HepG2 (cell line): ENCODE results near the gene DQX1. TPM values are rescaled to one million over a fixed set of nuclear protein-coding genes. Genes with fewer than 3 reads are reported as not detected.

Experiments
- CSRNP2 ChIP-seq: sonication (generic); formaldehyde crosslinking; conservative IDR thresholded peaks from 2 replicates; pipeline ENCODE4 v1.8.0; 2022; ENCODE audit warnings: low read depth, missing genetic modification reagents
- GATAD2A ChIP-seq: IDR thresholded peaks from 2 replicates; pipeline ENCODE4 v1.6.1; 2016
- MAFK ChIP-seq, 2 experiments: IDR thresholded peaks in 1 of 2; conservative IDR thresholded peaks in 1 of 2; 2 replicates each; pipeline ENCODE4 v1.6.1; 2011; ENCODE audit warnings: improper control_type of control experiment in 2 of 2, low read length in 2 of 2
- MAZ ChIP-seq, 2 experiments: sonication (generic) in 1 of 2; formaldehyde crosslinking in 1 of 2; IDR thresholded peaks; 2 replicates each; pipeline versions ENCODE4 v1.5.0 to v1.6.1; 2012 to 2020; ENCODE audit warnings: low read depth in 2 of 2, mild to moderate bottlenecking in 2 of 2, borderline replicate concordance in 1 of 2, improper control_type of control experiment in 1 of 2, low read length in 1 of 2, missing genetic modification reagents in 1 of 2, moderate library complexity in 1 of 2
- RAD51 ChIP-seq: fragments of 450-650 bp; IDR thresholded peaks from 2 replicates; pipeline ENCODE4 v1.6.1; 2016; ENCODE audit warnings: borderline replicate concordance
- RFX5 ChIP-seq: IDR thresholded peaks from 2 replicates; pipeline ENCODE4 v1.6.1; 2011; ENCODE audit warnings: low read depth, low read length, improper control_type of control experiment
- SAFB2 ChIP-seq: sonication (generic); formaldehyde crosslinking; IDR thresholded peaks from 2 replicates; pipeline ENCODE4 v1.5.1; 2020; ENCODE audit warnings: missing genetic modification reagents, low read depth, mild to moderate bottlenecking, borderline replicate concordance
- SMARCE1 ChIP-seq: fragments of 450-650 bp; IDR thresholded peaks from 2 replicates; pipeline ENCODE4 v1.6.1; 2017; ENCODE audit warnings: borderline replicate concordance
- U2AF2 ChIP-seq: fragments of 200-400 bp; formaldehyde crosslinking; IDR thresholded peaks from 2 replicates; pipeline ENCODE4 v1.6.1; 2017; ENCODE audit warnings: low read depth, mild to moderate bottlenecking, low read length
- ZBTB10 ChIP-seq: sonication (generic); formaldehyde crosslinking; IDR thresholded peaks from 2 replicates; pipeline ENCODE4 v1.4.0; 2020; ENCODE audit warnings: missing genetic modification reagents, borderline replicate concordance
- ZFX ChIP-seq: sonication (generic); formaldehyde crosslinking; IDR thresholded peaks from 2 replicates; pipeline ENCODE4 v1.4.0; 2020; ENCODE audit warnings: mild to moderate bottlenecking, low read depth, missing genetic modification reagents, moderate library complexity
- ZNF101 ChIP-seq: sonication (generic); formaldehyde crosslinking; IDR thresholded peaks from 2 replicates; pipeline ENCODE4 v1.4.0; 2020; ENCODE audit warnings: mild to moderate bottlenecking, low read depth, missing genetic modification reagents, borderline replicate concordance
- ZNF777 ChIP-seq: sonication (generic); formaldehyde crosslinking; IDR thresholded peaks from 2 replicates; pipeline ENCODE4 v1.4.0; 2020; ENCODE audit warnings: missing genetic modification reagents
- ZSCAN25 ChIP-seq: sonication (generic); formaldehyde crosslinking; IDR thresholded peaks from 2 replicates; pipeline ENCODE4 v1.8.0; 2022; ENCODE audit warnings: mild to moderate bottlenecking, missing genetic modification reagents
- polyA plus RNA-seq, 8 experiments: library from polyadenylated mRNA; depleted of rRNA in 3 of 8; stranded (reverse) in 7 of 8; unstranded in 1 of 8; fragments of >200 nt; fragmentation: Illumina TruSeq in 4 of 8; extraction: Trizol in 4 of 8; gene quantifications; 2 replicates each; pipeline versions ENCODE4 v1.2.1 to v1.2.3, GENCODE V29; 2011 to 2016; ENCODE audit warnings: low read depth in 4 of 8, missing spikeins in 1 of 8, mixed read lengths in 1 of 8; ENCODE audit not compliant: insufficient read depth in 1 of 8
- total RNA-seq, 5 experiments: library from RNA; depleted of rRNA; stranded (reverse); fragments of >200 nt; fragmentation: Illumina TruSeq; extraction: Trizol; gene quantifications; 2 replicates each; pipeline ENCODE4 v1.2.3, GENCODE V29; 2016; ENCODE audit warnings: low read depth in 1 of 5
- TF ChIP-seq, protein P1 (sequence below): IDR thresholded peaks from 2 replicates; pipeline ENCODE4 v1.6.1; 2016; ENCODE audit warnings: missing compliant biosample characterization, missing genetic modification reagents, borderline replicate concordance
- TF ChIP-seq, protein P2 (sequence below): IDR thresholded peaks from 2 replicates; pipeline ENCODE4 v1.6.1; 2012; ENCODE audit warnings: low read depth, low read length, improper control_type of control experiment

The DQX1 gene
- total and polyA plus RNA-seq, 2 of the 13 experiments (the other 11 are each of a cell fraction or from before 2014, with no cell fraction given), result 27.6 to 89.8 TPM

- TF ChIP-seq ZBTB10 (CRISPR knock-in tag), result no peak
- TF ChIP-seq RFX5, result no peak
- TF ChIP-seq GATAD2A (CRISPR knock-in tag), result no peak
- peak; percentile 71 for TF ChIP-seq ZSCAN25 (CRISPR knock-in tag)
- no peak; the same call in 1 of the 2 replicates for TF ChIP-seq ZNF777 (CRISPR knock-in tag)
- no peak for TF ChIP-seq CSRNP2 (CRISPR knock-in tag)
- TF ChIP-seq SMARCE1, result no peak
- TF ChIP-seq, protein P1, sequence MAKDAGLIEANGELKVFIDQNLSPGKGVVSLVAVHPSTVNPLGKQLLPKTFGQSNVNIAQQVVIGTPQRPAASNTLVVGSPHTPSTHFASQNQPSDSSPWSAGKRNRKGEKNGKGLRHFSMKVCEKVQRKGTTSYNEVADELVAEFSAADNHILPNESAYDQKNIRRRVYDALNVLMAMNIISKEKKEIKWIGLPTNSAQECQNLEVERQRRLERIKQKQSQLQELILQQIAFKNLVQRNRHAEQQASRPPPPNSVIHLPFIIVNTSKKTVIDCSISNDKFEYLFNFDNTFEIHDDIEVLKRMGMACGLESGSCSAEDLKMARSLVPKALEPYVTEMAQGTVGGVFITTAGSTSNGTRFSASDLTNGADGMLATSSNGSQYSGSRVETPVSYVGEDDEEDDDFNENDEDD (CRISPR knock-in tag), result no peak
- TF ChIP-seq ZFX (CRISPR knock-in tag), result no peak; the same call in 1 of the 2 replicates
- no peak for TF ChIP-seq U2AF2
- TF ChIP-seq ZNF101 (CRISPR knock-in tag), result no peak
- TF ChIP-seq MAFK (conservative IDR thresholded peaks at IDR 0.05 in 1 of 2, IDR thresholded peaks at IDR 0.05 in 1 of 2; ENCODE audit: low read length in 2 of 2), result no peak
- no peak for TF ChIP-seq RAD51
- TF ChIP-seq, protein P2, sequence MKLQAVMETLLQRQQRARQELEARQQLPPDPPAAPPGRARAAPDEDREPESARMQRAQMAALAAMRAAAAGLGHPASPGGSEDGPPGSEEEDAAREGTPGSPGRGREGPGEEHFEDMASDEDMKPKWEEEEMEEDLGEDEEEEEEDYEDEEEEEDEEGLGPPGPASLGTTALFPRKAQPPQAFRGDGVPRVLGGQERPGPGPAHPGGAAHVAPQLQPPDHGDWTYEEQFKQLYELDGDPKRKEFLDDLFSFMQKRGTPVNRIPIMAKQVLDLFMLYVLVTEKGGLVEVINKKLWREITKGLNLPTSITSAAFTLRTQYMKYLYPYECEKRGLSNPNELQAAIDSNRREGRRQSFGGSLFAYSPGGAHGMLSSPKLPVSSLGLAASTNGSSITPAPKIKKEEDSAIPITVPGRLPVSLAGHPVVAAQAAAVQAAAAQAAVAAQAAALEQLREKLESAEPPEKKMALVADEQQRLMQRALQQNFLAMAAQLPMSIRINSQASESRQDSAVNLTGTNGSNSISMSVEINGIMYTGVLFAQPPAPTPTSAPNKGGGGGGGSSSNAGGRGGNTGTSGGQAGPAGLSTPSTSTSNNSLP, result no peak
- no peak for TF ChIP-seq MAZ (IDR thresholded peaks at IDR 0.05; ENCODE audit: borderline replicate concordance, low read depth, low read length)
- no peak for TF ChIP-seq MAZ (CRISPR knock-in tag; IDR thresholded peaks at IDR 0.05; ENCODE audit: low read depth)
- no peak for TF ChIP-seq SAFB2 (CRISPR knock-in tag)
Measured at GRCh38 chr2:74552914-74553811, 27.1 kb upstream of the DQX1 start (continued).
